Liver (tissue), 9 donors: ENCODE measurements around the gene GNB1L. TPM values are rescaled to one million over a fixed set of nuclear protein-coding genes. Genes with fewer than 3 reads are reported as not detected.

Experiments
- DNase-seq: peaks from one replicate; pipeline ENCODE4 v3.0.0-alpha.2; 2017; ENCODE audit warnings: low spot score
- H3K27ac ChIP-seq, 2 donors: one replicate each; pipeline ENCODE4 v1.7.0; 2013; ENCODE audit warnings: inconsistent platforms in 2 of 2, low read length in 2 of 2, control low read depth in 1 of 2, low read depth in 1 of 2, mild to moderate bottlenecking in 1 of 2
- H3K27me3 ChIP-seq, 4 donors: one replicate each; pipeline versions ENCODE4 v1.6.1 to v1.7.0; 2013; ENCODE audit warnings: low read length in 3 of 4, inconsistent platforms in 1 of 4, mild to moderate bottlenecking in 1 of 4, moderate library complexity in 1 of 4; ENCODE audit not compliant: control insufficient read depth in 4 of 4, insufficient read depth in 4 of 4
- H3K36me3 ChIP-seq, 4 donors: one replicate each; pipeline versions ENCODE4 v1.6.1 to v1.7.0; 2013; ENCODE audit warnings: low read length in 3 of 4, mild to moderate bottlenecking in 3 of 4, low read depth in 1 of 4, moderate library complexity in 1 of 4; ENCODE audit not compliant: control insufficient read depth in 4 of 4, insufficient read depth in 3 of 4
- H3K4me1 ChIP-seq, 4 donors: one replicate each; pipeline versions ENCODE4 v1.6.1 to v1.7.0; 2013; ENCODE audit warnings: low read length in 3 of 4, mild to moderate bottlenecking in 3 of 4, moderate library complexity in 1 of 4; ENCODE audit not compliant: control insufficient read depth in 4 of 4, insufficient read depth in 4 of 4
- H3K4me3 ChIP-seq, 3 donors: one replicate each; pipeline versions ENCODE4 v1.6.1 to v1.7.0; 2013; ENCODE audit warnings: low read length in 3 of 3, control low read depth in 1 of 3, low read depth in 1 of 3, mild to moderate bottlenecking in 1 of 3
- H3K9ac ChIP-seq, 2 donors: one replicate each; pipeline ENCODE4 v1.7.0; 2013; ENCODE audit warnings: low read length in 2 of 2, mild to moderate bottlenecking in 2 of 2, moderate library complexity in 2 of 2, control low read depth in 1 of 2, low read depth in 1 of 2
- H3K9me3 ChIP-seq, 4 donors: one replicate each; pipeline versions ENCODE4 v1.6.1 to v1.7.0; 2013; ENCODE audit warnings: low read length in 3 of 4; ENCODE audit not compliant: control insufficient read depth in 4 of 4
- ATF3 ChIP-seq: IDR thresholded peaks from 2 replicates; pipeline ENCODE4 v1.6.1; 2016; ENCODE audit warnings: antibody characterized with exemption
- CTCF ChIP-seq: fragments of 150-350 bp; IDR thresholded peaks from 2 replicates; pipeline ENCODE4 v1.5.1; 2017; ENCODE audit warnings: improper control_type of control experiment, low read depth, low read length; ENCODE audit not compliant: missing input control
- EGR1 ChIP-seq, 2 donors: IDR thresholded peaks; 2 replicates each; pipeline ENCODE4 v1.6.1; 2016 to 2018; ENCODE audit warnings: antibody characterized with exemption in 2 of 2, low read depth in 2 of 2
- FOXA1 ChIP-seq: IDR thresholded peaks from 2 replicates; pipeline ENCODE4 v1.6.1; 2016; ENCODE audit warnings: antibody characterized with exemption
- FOXA2 ChIP-seq: IDR thresholded peaks from 2 replicates; pipeline ENCODE4 v1.6.1; 2016; ENCODE audit warnings: antibody characterized with exemption
- GABPA ChIP-seq, 2 donors: IDR thresholded peaks in 1 of 2; conservative IDR thresholded peaks in 1 of 2; 2 replicates each; pipeline ENCODE4 v1.6.1; 2016; ENCODE audit warnings: antibody characterized with exemption in 2 of 2, mild to moderate bottlenecking in 1 of 2, moderate library complexity in 1 of 2
- HNF4A ChIP-seq, 2 donors: conservative IDR thresholded peaks; 2 replicates each; pipeline ENCODE4 v1.6.1; 2016; ENCODE audit warnings: antibody characterized with exemption in 2 of 2, mild to moderate bottlenecking in 2 of 2
- HNF4G ChIP-seq: IDR thresholded peaks from 2 replicates; pipeline ENCODE4 v1.6.1; 2016; ENCODE audit warnings: antibody characterized with exemption
- JUND ChIP-seq, 2 donors: IDR thresholded peaks; 2 replicates each; pipeline ENCODE4 v1.6.1; 2016; ENCODE audit warnings: antibody characterized with exemption in 2 of 2
- MAX ChIP-seq: IDR thresholded peaks from 2 replicates; pipeline ENCODE4 v1.6.1; 2016; ENCODE audit warnings: antibody characterized with exemption
- NR2F2 ChIP-seq: IDR thresholded peaks from 2 replicates; pipeline ENCODE4 v1.6.1; 2016; ENCODE audit warnings: antibody characterized with exemption
- RAD21 ChIP-seq, 2 donors: IDR thresholded peaks; 2 replicates each; pipeline ENCODE4 v1.6.1; 2016; ENCODE audit warnings: antibody characterized with exemption in 2 of 2, mild to moderate bottlenecking in 2 of 2
- RXRA ChIP-seq, 2 donors: IDR thresholded peaks; 2 replicates each; pipeline ENCODE4 v1.6.1; 2017 to 2018; ENCODE audit warnings: antibody characterized with exemption in 2 of 2, mild to moderate bottlenecking in 1 of 2
- SP1 ChIP-seq: IDR thresholded peaks from 2 replicates; pipeline ENCODE4 v1.6.1; 2018; ENCODE audit warnings: antibody characterized with exemption, mild to moderate bottlenecking
- TAF1 ChIP-seq: conservative IDR thresholded peaks from 2 replicates; pipeline ENCODE4 v1.6.1; 2016; ENCODE audit warnings: antibody characterized with exemption, mild to moderate bottlenecking
- YY1 ChIP-seq: IDR thresholded peaks from 2 replicates; pipeline ENCODE4 v1.6.1; 2016; ENCODE audit warnings: antibody characterized with exemption, mild to moderate bottlenecking
- ZBTB33 ChIP-seq: IDR thresholded peaks from 2 replicates; pipeline ENCODE4 v1.6.1; 2016; ENCODE audit warnings: antibody characterized with exemption
- WGBS: extraction: QIAGEN DNeasy Blood & Tissue Kit; methylation state at CpG from one replicate; pipeline ENCODE4 v1.1.7; 2013; 5-methylcytosine and 5-hydroxymethylcytosine counted together
- polyA plus RNA-seq, 2 donors: library from polyadenylated mRNA; stranded (reverse) in 1 of 2; unstranded in 1 of 2; fragments of 200-250 nt in 1 of 2; fragments of >200 nt in 1 of 2; fragmentation: Nextera tagmentation in 1 of 2; extraction: Ambion mirVana in 1 of 2; gene quantifications; one replicate each; pipeline versions ENCODE4 v1.2.1 to v1.2.3, GENCODE V29; 2013 to 2015
- total RNA-seq, 2 donors: library from RNA; depleted of rRNA; stranded (reverse); fragments of >200 nt; gene quantifications; one replicate each; pipeline ENCODE4 v1.2.3, GENCODE V29; 2014
- donor health status: healthy.
- donor health status: healthy.
- donor health status: healthy.
- donor health status: healthy.
- donor health status: healthy.

Gene GNB1L
- total and polyA plus RNA-seq, 4 donors, result 1.5 to 3.6 (median 1.9) TPM

- TF ChIP-seq CTCF (no peak), YY1 (no peak), TAF1 (no peak), EGR1 (IDR thresholded peaks at IDR 0.05; ENCODE audit: low read depth in 2 of 2) (no peak), MAX (no peak), FOXA2 (no peak), JUND (IDR thresholded peaks at IDR 0.05) (no peak), HNF4A (conservative IDR thresholded peaks at IDR 0.05) (no peak), NR2F2 (no peak)
These were observed 111.0 kb downstream of the GNB1L start (continued) for GRCh38 chr22:19743651-19744050.

GRCh38 chr22:19743081-19743480, 111.6 kb downstream of the GNB1L start:
- Histone ChIP-seq H3K9me3 (no peaks in the 10 kb centered on the region), H3K36me3 (no peaks in the 10 kb centered on the region), H3K9ac (no peak overlapping the region), H3K27ac (no peak overlapping the region), H3K4me3 (no peak overlapping the region), H3K27me3 (no peaks in the 10 kb centered on the region), H3K4me1 (no peaks in the 10 kb centered on the region)
- no peak for TF ChIP-seq RAD21 (IDR thresholded peaks at IDR 0.05)
- TF ChIP-seq FOXA2, result no peak
- TF ChIP-seq MAX, result no peak
- no peak for TF ChIP-seq SP1
- TF ChIP-seq EGR1 (IDR thresholded peaks at IDR 0.05; ENCODE audit: low read depth in 2 of 2), result no peak
- no peak for TF ChIP-seq NR2F2
- no peak for TF ChIP-seq HNF4G
- no peak for TF ChIP-seq GABPA (IDR thresholded peaks at IDR 0.05 in 1 of 2, conservative IDR thresholded peaks at IDR 0.05 in 1 of 2)
- no peak for TF ChIP-seq RXRA (IDR thresholded peaks at IDR 0.05)
- no peak for TF ChIP-seq HNF4A (conservative IDR thresholded peaks at IDR 0.05)
- TF ChIP-seq YY1, result no peak
- TF ChIP-seq ZBTB33, result no peak
- TF ChIP-seq FOXA1, result no peak
- no peak for TF ChIP-seq JUND (IDR thresholded peaks at IDR 0.05)
- TF ChIP-seq ATF3, result no peak
- TF ChIP-seq TAF1, result no peak
- WGBS, result 95% methylated on average over 6 of the region's 6 CpGs
- DNase-seq, result no peak
